Right lobe of liver (tissue), 6 donors: Measurements from ENCODE around the gene INCA1. TPM values are rescaled to one million over a fixed set of nuclear protein-coding genes. Genes with fewer than 3 reads are reported as not detected.
A peak's percentile ranks its signal among the peaks of the same experiment; 100 is the strongest.

ENCODE experiments used
- ATAC-seq, 4 donors: fragments of 200-7000 bp; cut with Tn5 transposase; one replicate each; pipeline ENCODE4 v1.9.1; 2020; ENCODE audit warnings: mild to moderate bottlenecking in 4 of 4, moderate library complexity in 4 of 4
- DNase-seq, 3 donors: peaks; one replicate each; pipeline ENCODE4 v3.0.0-alpha.2; 2020
- H3K27ac ChIP-seq, 3 donors: fragments of 200-600 bp; one replicate each; pipeline ENCODE4 v1.8.0; 2022
- H3K27me3 ChIP-seq, 2 donors: fragments of 200-600 bp; one replicate each; pipeline ENCODE4 v1.8.0; 2022
- H3K36me3 ChIP-seq, 4 donors: fragments of 200-600 bp; sonication (generic) in 1 of 4; one replicate each; pipeline versions ENCODE4 v1.5.1 to v1.8.0; 2017 to 2022; ENCODE audit warnings: control low read depth in 1 of 4
- H3K4me1 ChIP-seq, 4 donors: fragments of 200-600 bp; sonication (generic) in 1 of 4; one replicate each; pipeline versions ENCODE4 v1.5.1 to v1.8.0; 2017 to 2022; ENCODE audit warnings: control low read depth in 1 of 4
- H3K4me3 ChIP-seq, 3 donors: fragments of 200-600 bp; one replicate each; pipeline ENCODE4 v1.8.0; 2022
- H3K9me3 ChIP-seq, 4 donors: fragments of 200-600 bp; sonication (generic) in 1 of 4; one replicate each; pipeline versions ENCODE4 v1.5.1 to v1.8.0; 2017 to 2022; ENCODE audit warnings: control low read depth in 1 of 4
- POLR2A ChIP-seq: fragments of 450-650 bp; IDR thresholded peaks from one replicate; pipeline ENCODE4 v1.6.1; 2017; ENCODE audit warnings: antibody characterized with exemption, mild to moderate bottlenecking
- whole genome bisulfite sequencing: methylation state at CpG from one replicate; pipeline ENCODE4 v1.1.6; 2018; ENCODE audit warnings: low coverage, low lambda C conversion rate; ENCODE audit not compliant: insufficient coverage; ENCODE audit errors: missing lambda C conversion rate; 5-methylcytosine and 5-hydroxymethylcytosine counted together
- intact Hi-C, 2 donors: fragments of 100-400 bp; cut with DNase I; formaldehyde crosslinking; loops; one replicate each; pipeline versions ENCODE4 v1.11.2 to v1.14.1; 2022
- total RNA-seq, 6 experiments: library from RNA; depleted of rRNA in 2 of 6; stranded (reverse); fragments of >200 nt in 2 of 6; fragmentation: NEBNext Ultra II Directional in 3 of 6; extraction: Animal tissue kit (Norgen Biotek cat#: 25700) in 3 of 6; gene quantifications; one replicate each; pipeline versions ENCODE4 v1.1.0 to v1.2.4, GENCODE V29; 2016 to 2023
- TF ChIP-seq, protein P1 (sequence below), 4 donors: fragments of 200-600 bp in 3 of 4; fragments of 450-650 bp in 1 of 4; IDR thresholded peaks; one replicate each; pipeline versions ENCODE4 v1.5.1 to v1.8.0; 2016 to 2022; ENCODE audit warnings: antibody characterized with exemption in 4 of 4, mild to moderate bottlenecking in 2 of 4
- donor health status: DM: no; HTN: yes; CAD: no.
- donor health status: DM: no; HTN: no; CAD: no.
- donor health status: DM: no; HTN: no; CAD: no.
- donor health status: DM: no; HTN: yes; CAD: no.
- donor health status: DM: no; HTN: yes; CAD: no.

The INCA1 gene
- total RNA-seq, 6 experiments from 2014 or later: 0.83 to 1.3 (median 0.97) TPM; not detected in 1

DNA sequence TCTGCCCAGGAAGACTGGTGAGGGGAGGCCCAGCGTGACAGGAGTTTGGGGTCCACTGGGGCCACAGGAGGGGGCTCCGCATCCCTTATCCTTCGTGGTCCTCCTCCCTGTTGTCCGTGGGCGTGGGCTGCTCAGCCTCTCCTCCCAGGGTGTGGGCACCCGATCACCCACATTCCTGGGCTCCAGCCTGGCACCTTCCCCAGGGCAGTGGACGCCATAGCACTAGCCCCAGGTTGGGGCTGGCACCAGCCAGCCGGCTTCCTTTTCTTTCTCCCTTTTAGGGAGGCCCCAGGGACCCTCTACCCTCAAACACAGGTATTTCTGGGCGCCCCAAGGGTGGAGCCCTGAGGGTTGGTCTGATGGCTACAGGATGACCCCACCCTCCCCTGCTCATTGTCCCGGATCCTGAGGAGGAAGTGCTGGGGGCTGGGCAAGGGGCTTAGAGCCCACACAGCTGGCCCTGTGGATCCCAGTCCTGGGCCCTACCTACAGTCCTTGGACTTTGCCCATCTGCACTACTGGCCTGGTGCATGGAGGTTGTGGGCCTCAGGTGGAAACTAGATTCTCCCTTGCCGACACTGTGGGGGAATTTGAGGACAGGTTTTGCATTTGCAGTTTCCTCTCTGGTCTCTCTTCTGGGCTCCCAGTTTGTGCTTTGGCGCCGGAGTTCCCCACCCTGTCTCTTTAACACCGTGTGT is 1.6 kb upstream of the INCA1 start:
- no peaks in the 10 kb centered on the region for H3K9me3 ChIP-seq
- 5% methylated on average over 8 of the region's 14 CpGs for WGBS
- H3K4me3 ChIP-seq: peak overlapping the region; percentile 95 to 99 (median 96)
- H3K27ac ChIP-seq: peak overlapping the region; percentile 23 to 84 (median 72)
- TF ChIP-seq, protein P1, sequence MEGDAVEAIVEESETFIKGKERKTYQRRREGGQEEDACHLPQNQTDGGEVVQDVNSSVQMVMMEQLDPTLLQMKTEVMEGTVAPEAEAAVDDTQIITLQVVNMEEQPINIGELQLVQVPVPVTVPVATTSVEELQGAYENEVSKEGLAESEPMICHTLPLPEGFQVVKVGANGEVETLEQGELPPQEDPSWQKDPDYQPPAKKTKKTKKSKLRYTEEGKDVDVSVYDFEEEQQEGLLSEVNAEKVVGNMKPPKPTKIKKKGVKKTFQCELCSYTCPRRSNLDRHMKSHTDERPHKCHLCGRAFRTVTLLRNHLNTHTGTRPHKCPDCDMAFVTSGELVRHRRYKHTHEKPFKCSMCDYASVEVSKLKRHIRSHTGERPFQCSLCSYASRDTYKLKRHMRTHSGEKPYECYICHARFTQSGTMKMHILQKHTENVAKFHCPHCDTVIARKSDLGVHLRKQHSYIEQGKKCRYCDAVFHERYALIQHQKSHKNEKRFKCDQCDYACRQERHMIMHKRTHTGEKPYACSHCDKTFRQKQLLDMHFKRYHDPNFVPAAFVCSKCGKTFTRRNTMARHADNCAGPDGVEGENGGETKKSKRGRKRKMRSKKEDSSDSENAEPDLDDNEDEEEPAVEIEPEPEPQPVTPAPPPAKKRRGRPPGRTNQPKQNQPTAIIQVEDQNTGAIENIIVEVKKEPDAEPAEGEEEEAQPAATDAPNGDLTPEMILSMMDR (IDR thresholded peaks at IDR 0.05): no peak
- TF ChIP-seq POLR2A: peak; percentile 28
- DNase-seq: peak; percentile 47 to 79 (median 73)
- H3K36me3 ChIP-seq: peaks cover 4 to 32% (median 16%) of the 10 kb centered on the region in 4 donors
- H3K27me3 ChIP-seq: no peaks in the 10 kb centered on the region
- intact Hi-C loops: no loop called here
- peak; percentile 39 to 61 (median 45) for ATAC-seq
- peaks cover 0 to 14% (median 6%) of the 10 kb centered on the region in 4 donors for H3K4me1 ChIP-seq

DNA sequence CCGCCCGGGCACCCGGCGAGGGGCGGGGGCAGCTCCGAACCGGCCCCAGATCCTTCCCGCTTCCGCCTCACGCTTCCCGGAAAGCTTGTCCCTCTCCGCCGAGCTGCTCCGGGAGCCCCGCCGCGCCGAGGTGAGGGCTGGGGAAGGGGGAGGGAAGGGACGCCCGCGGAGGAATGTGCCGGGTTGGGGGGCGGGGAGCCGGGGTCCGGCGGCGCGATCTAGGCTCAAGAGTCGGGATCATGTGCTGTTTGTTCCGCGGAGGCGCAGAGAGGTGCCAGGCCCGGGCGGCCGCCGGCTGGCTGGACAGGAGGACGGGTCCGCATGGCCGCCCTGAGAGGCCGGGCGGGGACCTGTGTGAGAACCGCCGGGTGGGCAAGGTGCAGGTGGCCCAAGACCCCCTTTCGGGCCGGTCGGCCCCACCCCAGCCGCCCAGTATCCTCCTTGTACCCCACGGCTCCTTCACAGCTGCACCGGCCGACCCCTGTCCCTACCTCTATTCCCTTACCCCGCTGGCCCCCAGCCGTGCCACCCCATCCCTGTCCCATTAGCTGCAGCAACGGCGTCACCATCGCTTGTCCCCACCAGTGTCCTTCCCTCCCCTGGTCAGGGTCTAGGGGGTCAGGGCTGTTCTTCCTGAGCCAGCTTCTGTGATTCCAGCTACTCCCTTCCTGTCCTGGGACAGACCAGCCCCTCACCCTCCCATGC is 857 bp upstream of the INCA1 start:
- WGBS: 0% methylated on average over 4 of the region's 55 CpGs
- Histone ChIP-seq H3K4me3 (peak overlapping the region; percentile 95 to 99 (median 96)), H3K27me3 (no peaks in the 10 kb centered on the region), H3K4me1 (peaks cover 0 to 14% (median 6%) of the 10 kb centered on the region in 4 donors), H3K9me3 (no peaks in the 10 kb centered on the region), H3K36me3 (peaks cover 3 to 25% (median 12%) of the 10 kb centered on the region in 4 donors), H3K27ac (peak overlapping the region; percentile 23 to 84 (median 72))
- TF ChIP-seq, protein P1 (IDR thresholded peaks at IDR 0.05): no peak
- TF ChIP-seq POLR2A: peak; percentile 10
- peak; percentile 57 to 71 (median 67) for DNase-seq
- intact Hi-C loops: no loop called here
- peak; percentile 0 to 2 (median 1) for ATAC-seq

DNA sequence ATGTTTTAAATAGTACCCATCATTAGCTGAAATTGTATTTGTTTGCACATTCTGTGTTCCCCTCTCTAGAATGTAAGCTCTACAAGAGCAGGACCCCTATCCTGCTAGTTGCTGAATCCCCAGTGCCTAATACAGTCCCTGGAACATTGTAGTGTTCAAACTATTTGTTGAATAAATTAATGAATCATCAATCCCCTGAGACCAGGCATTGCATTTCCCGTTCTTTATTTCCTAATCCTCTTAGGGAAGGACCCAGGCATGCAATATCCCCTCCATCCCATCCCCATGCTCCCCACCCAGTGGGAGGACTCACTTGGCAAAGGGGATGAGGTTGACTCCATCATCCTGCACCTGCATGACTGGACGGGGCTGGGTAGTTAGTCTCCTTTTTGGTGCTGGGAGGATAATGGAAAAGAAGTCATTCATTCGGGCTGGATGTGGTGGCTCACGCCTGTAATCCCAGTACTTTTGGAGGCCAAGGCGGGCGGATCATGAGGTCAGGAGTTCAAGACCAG is 3.2 kb downstream of the INCA1 start:
- Histone ChIP-seq H3K27me3 (no peaks in the 10 kb centered on the region), H3K9me3 (no peaks in the 10 kb centered on the region), H3K27ac (no peak overlapping the region), H3K36me3 (no peaks in the 10 kb centered on the region), H3K4me1 (no peaks in the 10 kb centered on the region), H3K4me3 (no peak overlapping the region)
- DNase-seq: no peak
- WGBS: 89% methylated on average over 6 of the region's 6 CpGs
- intact Hi-C loops: no loop called here
- TF ChIP-seq POLR2A: no peak
- TF ChIP-seq, protein P1 (IDR thresholded peaks at IDR 0.05): no peak
- ATAC-seq: no peak

DNA sequence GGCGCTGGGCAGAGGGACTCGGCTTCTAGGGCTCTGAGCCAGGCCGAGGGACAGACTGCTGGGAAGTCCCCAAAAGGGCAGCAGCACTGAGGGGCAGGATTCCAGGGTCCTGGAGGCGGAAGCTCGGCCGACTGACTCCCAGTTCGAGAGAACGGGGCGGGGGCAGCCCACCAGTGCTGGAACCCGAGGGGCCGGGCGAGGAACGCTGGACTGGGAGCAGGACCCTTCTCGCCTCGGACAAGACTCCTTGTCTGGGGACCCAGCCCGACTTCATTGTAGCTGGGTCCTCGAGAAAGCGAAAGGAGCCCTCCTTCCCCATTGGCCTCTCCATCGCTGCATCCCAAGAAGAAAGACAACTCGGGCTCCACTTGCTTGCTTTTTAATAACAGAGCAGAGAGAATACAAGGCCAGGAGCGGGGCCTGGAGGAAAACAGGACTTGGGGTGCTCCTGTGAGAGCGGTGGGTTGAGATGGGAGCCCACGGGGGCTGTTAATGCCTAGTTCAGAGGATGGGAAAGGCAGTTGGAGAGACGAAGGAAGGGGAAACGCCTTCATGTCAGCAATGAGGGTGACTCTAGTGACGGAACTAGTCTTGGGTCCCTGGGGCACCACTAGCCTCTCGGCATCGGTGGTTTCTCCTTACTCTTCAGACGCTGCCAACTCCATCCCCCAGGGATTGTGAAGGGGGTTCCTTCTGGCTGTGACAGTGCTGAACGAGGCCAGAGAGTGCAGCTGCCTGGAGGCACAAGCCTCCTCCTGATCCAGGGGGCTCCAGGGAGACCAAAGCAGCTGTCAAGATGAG is 9.4 kb downstream of the INCA1 start:
- H3K27me3 ChIP-seq: no peaks in the 10 kb centered on the region
- intact Hi-C loops: loop anchor here in 1 of 2 donors (10.0 kb wide), 1 partner anchor 77 kb away; no protein-coding TSS in a partner anchor
- peak; percentile 39 for TF ChIP-seq POLR2A
- TF ChIP-seq, protein P1 (IDR thresholded peaks at IDR 0.05): no peak
- no peak for DNase-seq
- peak in 1 of 4 donors; percentile 8 for ATAC-seq
- no peaks in the 10 kb centered on the region for H3K9me3 ChIP-seq
- peaks cover 0 to 2% (median under 1%) of the 10 kb centered on the region in 4 donors for H3K36me3 ChIP-seq
- 18% methylated on average over 16 of the region's 30 CpGs for WGBS
- H3K4me1 ChIP-seq: peaks cover 0 to 17% (median 2%) of the 10 kb centered on the region in 4 donors
- H3K27ac ChIP-seq: peak overlapping the region; percentile 85 to 89 (median 87)
- H3K4me3 ChIP-seq: peak overlapping the region; percentile 65 to 98 (median 84)
